ENCODE data around the gene PSMD12. TPM values are rescaled to one million over a fixed set of nuclear protein-coding genes. Genes with fewer than 3 reads are reported as not detected.

The PSMD12 gene
- total RNA-seq, result 10 to 100 TPM; 80.9 to 89.1 TPM

GRCh38 chr17:67366193-67367157, at the start of gene PSMD12:
Gene PSMD12 (minus strand): TSS chr17:67366577. CDS start chr17:67366519, 58 bp downstream.
- intact Hi-C loops (cut with micrococcal nuclease), result no loop called here
- DNase-seq (peak; percentile 94), ATAC-seq (peak; percentile 94)
- ChIA-PET POLR2A (interaction anchor here (0.6 to 5.9 kb wide), 7 partner anchors 10 to 351 kb away, joined by 3 to 48 read pairs (median 3); partner anchors contain the start of genes NOL11 and PITPNC1), CTCF (interaction anchor here (0.9 to 6.6 kb wide), 3 partner anchors 10 to 236 kb away, joined by 3 to 68 read pairs (median 15); partner anchors contain the start of gene PITPNC1)
- no peak for TF ChIP-seq CTCF (IDR thresholded peaks at IDR 0.05)
- H3K27ac Mint-ChIP-seq, result peak within 1 kb of the TSS; percentile 96
- H3K4me3 Mint-ChIP-seq, result peak within 1 kb of the TSS; percentile 97
- H3K36me3 Mint-ChIP-seq (ENCODE audit: low read depth), result peaks cover 36% of the 10 kb centered on the region
- no peaks in the 10 kb centered on the region for H3K27me3 Mint-ChIP-seq
- H3K9me3 Mint-ChIP-seq, result no peaks in the 10 kb centered on the region
- peaks cover 43% of the 10 kb centered on the region for H3K4me1 Mint-ChIP-seq (ENCODE audit: low read depth)

- Mint-ChIP-seq H3K9me3 (peaks cover 6% of the 10 kb centered on the region), H3K27ac (peak overlapping the region; percentile 57), H3K36me3 (ENCODE audit: low read depth) (peaks cover 14% of the 10 kb centered on the region), H3K4me3 (no peak overlapping the region), H3K4me1 (ENCODE audit: low read depth) (peaks cover 74% of the 10 kb centered on the region), H3K27me3 (no peaks in the 10 kb centered on the region)
- DNase-seq (no peak), ATAC-seq (no peak)
- ChIA-PET POLR2A (no interaction called here), CTCF (no interaction called here)
- no peak for TF ChIP-seq CTCF (IDR thresholded peaks at IDR 0.05)
- intact Hi-C loops (cut with micrococcal nuclease), result loop anchor here (2.0 kb wide), 1 partner anchor 50 kb away; no protein-coding TSS in a partner anchor
Observed at GRCh38 chr17:67415291-67415690, 48.9 kb upstream of the PSMD12 start.

GRCh38 chr17:67414559-67414958, 48.2 kb upstream of the PSMD12 start:
- no peak for ATAC-seq
- TF ChIP-seq CTCF (IDR thresholded peaks at IDR 0.05), result no peak
- Mint-ChIP-seq H3K27ac (no peak overlapping the region), H3K4me1 (ENCODE audit: low read depth) (peaks cover 70% of the 10 kb centered on the region), H3K4me3 (no peak overlapping the region), H3K36me3 (ENCODE audit: low read depth) (peaks cover 16% of the 10 kb centered on the region), H3K9me3 (peaks cover 6% of the 10 kb centered on the region), H3K27me3 (no peaks in the 10 kb centered on the region)
- ChIA-PET POLR2A (no interaction called here), CTCF (no interaction called here)
- DNase-seq, result no peak
- intact Hi-C loops (cut with micrococcal nuclease), result loop anchor here (2.0 kb wide), 1 partner anchor 50 kb away; no protein-coding TSS in a partner anchor

GRCh38 chr17:67414130-67414529, 47.8 kb upstream of the PSMD12 start:
- no peak overlapping the region for H3K27ac Mint-ChIP-seq
- ATAC-seq (no peak), DNase-seq (no peak)
- peaks cover 18% of the 10 kb centered on the region for H3K36me3 Mint-ChIP-seq (ENCODE audit: low read depth)
- CTCF ChIA-PET, result no interaction called here
- no peaks in the 10 kb centered on the region for H3K27me3 Mint-ChIP-seq
- H3K4me1 Mint-ChIP-seq (ENCODE audit: low read depth), result peaks cover 68% of the 10 kb centered on the region
- no peak for TF ChIP-seq CTCF (IDR thresholded peaks at IDR 0.05)
- POLR2A ChIA-PET, result no interaction called here
- peaks cover 6% of the 10 kb centered on the region for H3K9me3 Mint-ChIP-seq
- intact Hi-C loops (cut with micrococcal nuclease), result loop anchor here (2.0 kb wide), 1 partner anchor 51 kb away; no protein-coding TSS in a partner anchor
- H3K4me3 Mint-ChIP-seq, result no peak overlapping the region

- H3K4me1 Mint-ChIP-seq (ENCODE audit: low read depth), result peaks cover 66% of the 10 kb centered on the region
- TF ChIP-seq CTCF (IDR thresholded peaks at IDR 0.05), result no peak
- H3K9me3 Mint-ChIP-seq, result peaks cover 6% of the 10 kb centered on the region
- intact Hi-C loops (cut with micrococcal nuclease), result no loop called here
- DNase-seq (no peak), ATAC-seq (no peak)
- H3K36me3 Mint-ChIP-seq (ENCODE audit: low read depth), result peaks cover 21% of the 10 kb centered on the region
- no peak overlapping the region for H3K4me3 Mint-ChIP-seq
- ChIA-PET CTCF (no interaction called here), POLR2A (no interaction called here)
- no peak overlapping the region for H3K27ac Mint-ChIP-seq
- H3K27me3 Mint-ChIP-seq, result no peaks in the 10 kb centered on the region
Observed at GRCh38 chr17:67413388-67413787, 47.0 kb upstream of the PSMD12 start.
